HCT116 (cell line): ENCODE data around the gene SLC15A3. TPM values are rescaled to one million over a fixed set of nuclear protein-coding genes. Genes with fewer than 3 reads are reported as not detected.

Experiments used
- ATAC-seq: fragments of 200-7000 bp; cut with Tn5 transposase; 2 replicates; pipeline ENCODE4 v1.9.1; 2020; ENCODE audit warnings: mild to moderate bottlenecking, moderate library complexity
- BruUV-seq: library from RNA; stranded (reverse); fragments of 400-500 nt; replicated peaks from 2 replicates; lab custom pipeline; 2021; lab: Mats Ljungman, UMichigan
- CTCF ChIA-PET: fragments of 300-600 bp; sonication (Branson Sonifier 250); formaldehyde crosslinking; loops from one replicate; lab custom pipeline; 2021; ENCODE audit warnings: antibody characterized with exemption; lab: Charles Lee
- POLR2A ChIA-PET: fragments of 300-600, 350-600 bp; sonication (Branson Sonifier 250); formaldehyde crosslinking; loops from one replicate; lab custom pipeline; 2021; ENCODE audit warnings: antibody characterized with exemption; lab: Charles Lee
- RAD21 ChIA-PET, 2 experiments: fragments of 300-600 bp; sonication (Branson Sonifier 250); formaldehyde crosslinking; loops; one replicate each; lab custom pipeline; 2023; ENCODE audit warnings: low total read pairs in 2 of 2; ENCODE audit not compliant: uncharacterized antibody in 2 of 2, unreplicated experiment in 2 of 2, low non-redundant PET in 1 of 2; lab: Charles Lee
- DNase-seq: peaks from one replicate; pipeline ENCODE4 v3.0.0-alpha.2; 2010; ENCODE audit warnings: low read depth, low spot score
- H2AFZ ChIP-seq: fragments of 200-600 bp; shearing (Covaris generic), sonication (generic); 2 replicates; pipeline ENCODE4 v1.6.1; 2017; ENCODE audit warnings: low read depth, mixed run types, mixed read lengths, antibody characterized with exemption, low read length; ENCODE audit not compliant: poor library complexity, severe bottlenecking
- H3K27ac ChIP-seq: 2 replicates; pipeline ENCODE4 v1.5.1; 2012; ENCODE audit warnings: low read depth, low read length
- H3K27me3 ChIP-seq: fragments of 200-600 bp; sonication (generic); 2 replicates; pipeline ENCODE4 v1.6.1; 2016; ENCODE audit warnings: mixed run types, low read length, mixed read lengths; ENCODE audit not compliant: insufficient read depth
- H3K36me3 ChIP-seq, 2 experiments: fragments of 200-500 bp in 1 of 2; fragments of 200-600 bp in 1 of 2; sonication (Bioruptor generic) in 1 of 2; sonication (generic) in 1 of 2; 2 replicates each; pipeline versions ENCODE4 v1.5.1 to v1.6.1; 2014 to 2016; ENCODE audit warnings: low read length in 2 of 2, inconsistent platforms in 1 of 2, mixed read lengths in 1 of 2, mixed run types in 1 of 2; ENCODE audit not compliant: insufficient read depth in 2 of 2, control insufficient read depth in 1 of 2
- H3K4me1 ChIP-seq, 2 experiments: fragments of 200-600 bp in 1 of 2; sonication (generic) in 1 of 2; 2 replicates each; pipeline versions ENCODE4 v1.5.1 to v1.6.1; 2012 to 2017; ENCODE audit warnings: low read length in 2 of 2, inconsistent platforms in 1 of 2, mild to moderate bottlenecking in 1 of 2, mixed read lengths in 1 of 2, mixed run types in 1 of 2, moderate library complexity in 1 of 2; ENCODE audit not compliant: insufficient read depth in 2 of 2, control insufficient read depth in 1 of 2
- H3K4me2 ChIP-seq: fragments of 200-600 bp; sonication (generic); 2 replicates; pipeline ENCODE4 v1.6.1; 2017; ENCODE audit warnings: mixed run types, low read length, mixed read lengths
- H3K4me3 ChIP-seq, 2 experiments: fragments of 200-600 bp in 1 of 2; sonication (generic) in 1 of 2; replicated peaks in 1 of 2; 2 replicates each; pipeline ENCODE4 v1.5.1; 2011 to 2016; ENCODE audit warnings: low read length in 2 of 2, control low read depth in 1 of 2, low read depth in 1 of 2, mild to moderate bottlenecking in 1 of 2, mixed read lengths in 1 of 2, mixed run types in 1 of 2
- H3K79me2 ChIP-seq: fragments of 200-600 bp; sonication (generic); 2 replicates; pipeline ENCODE4 v1.6.1; 2017; ENCODE audit warnings: mild to moderate bottlenecking, mixed run types, low read length, moderate library complexity, mixed read lengths; ENCODE audit not compliant: insufficient read depth
- H3K9ac ChIP-seq: fragments of 200-600 bp; sonication (generic); 2 replicates; pipeline ENCODE4 v1.6.1; 2016; ENCODE audit warnings: low read length, mixed read lengths
- H3K9me2 ChIP-seq: fragments of 200-600 bp; sonication (generic), shearing (Covaris generic); 2 replicates; pipeline ENCODE4 v1.6.1; 2017; ENCODE audit warnings: mixed run types, mild to moderate bottlenecking, moderate library complexity; ENCODE audit not compliant: insufficient read depth
- H3K9me3 ChIP-seq, 2 experiments: fragments of 200-500 bp in 1 of 2; fragments of 200-600 bp in 1 of 2; sonication (Bioruptor generic) in 1 of 2; sonication (generic) in 1 of 2; 2 replicates each; pipeline ENCODE4 v1.6.1; 2014 to 2017; ENCODE audit warnings: low read length in 2 of 2, mixed read lengths in 2 of 2, inconsistent platforms in 1 of 2, low read depth in 1 of 2, mild to moderate bottlenecking in 1 of 2, mixed run types in 1 of 2, moderate library complexity in 1 of 2; ENCODE audit not compliant: control insufficient read depth in 1 of 2, insufficient read depth in 1 of 2
- H4K20me1 ChIP-seq: fragments of 200-600 bp; sonication (generic), shearing (Covaris generic); 2 replicates; pipeline ENCODE4 v1.6.1; 2017; ENCODE audit warnings: mixed run types, mild to moderate bottlenecking, moderate library complexity; ENCODE audit not compliant: insufficient read depth
- CEBPB ChIP-seq: IDR thresholded peaks from 2 replicates; pipeline ENCODE4 v1.6.1; 2012; ENCODE audit warnings: low read depth
- EGR1 ChIP-seq: IDR thresholded peaks from 2 replicates; pipeline ENCODE4 v1.6.1; 2012; ENCODE audit warnings: low read depth
- EZH2 ChIP-seq: fragments of 200-600 bp; sonication (generic); IDR thresholded peaks from 2 replicates; pipeline ENCODE4 v1.6.1; 2017; ENCODE audit warnings: antibody characterized with exemption, mixed run types
- JUND ChIP-seq: IDR thresholded peaks from 2 replicates; pipeline ENCODE4 v1.6.1; 2012
- RAD21 ChIP-seq: IDR thresholded peaks from 2 replicates; pipeline ENCODE4 v1.6.1; 2012; ENCODE audit warnings: low read depth, mild to moderate bottlenecking
- REST ChIP-seq: IDR thresholded peaks from 2 replicates; pipeline ENCODE4 v1.6.1; 2012; ENCODE audit warnings: low read depth
- SP1 ChIP-seq: IDR thresholded peaks from 2 replicates; pipeline ENCODE4 v1.6.1; 2012; ENCODE audit warnings: low read depth
- SRF ChIP-seq: IDR thresholded peaks from 2 replicates; pipeline ENCODE4 v1.6.1; 2012; ENCODE audit warnings: low read depth
- TCF7L2 ChIP-seq: IDR thresholded peaks from 2 replicates; pipeline ENCODE4 v1.7.0; 2011; ENCODE audit warnings: borderline replicate concordance, inconsistent platforms; ENCODE audit not compliant: insufficient read depth, insufficient read length; ENCODE audit errors: extremely low read depth
- YY1 ChIP-seq: IDR thresholded peaks from 2 replicates; pipeline ENCODE4 v1.6.1; 2011; ENCODE audit warnings: low read length, low read depth, moderate library complexity, mild to moderate bottlenecking; ENCODE audit not compliant: insufficient replicate concordance; ENCODE audit errors: extremely low read depth
- ZNF274 ChIP-seq: fragments of 200-500 bp; sonication (Bioruptor generic); IDR thresholded peaks from 2 replicates; pipeline ENCODE4 v1.6.1; 2014; ENCODE audit warnings: mild to moderate bottlenecking, low read depth, low read length, inconsistent platforms
- intact Hi-C: fragments of 100-400 bp; cut with micrococcal nuclease; formaldehyde crosslinking; loops from 2 replicates; pipeline ENCODE4 v1.10.0; 2022
- total RNA-seq: library from RNA; stranded (reverse); gene quantifications from one replicate; pipeline ENCODE4 v1.2.1, GENCODE V29; 2021; ENCODE audit not compliant: unreplicated experiment

Gene SLC15A3
- total RNA-seq, 1 experiment from 2014 or later, result not detected

DNA sequence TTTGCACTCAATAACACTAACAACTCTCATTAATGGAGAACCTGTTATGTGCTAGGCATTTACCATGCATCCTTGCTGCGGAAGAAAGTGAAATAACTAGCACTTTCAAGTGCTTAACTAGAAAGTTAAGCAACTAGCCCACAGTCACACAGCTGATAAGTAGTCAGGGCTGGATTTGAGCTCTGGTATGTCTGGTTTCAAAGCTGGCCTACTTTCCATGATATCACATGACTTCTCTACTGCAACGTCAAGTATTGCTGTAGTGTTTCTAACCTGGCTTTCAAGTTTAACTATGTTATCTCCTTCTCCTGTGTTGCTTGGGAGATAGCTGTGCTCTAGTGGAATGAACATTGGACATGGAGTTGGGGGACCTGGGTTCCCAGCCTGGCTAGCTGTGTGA lies 12.1 kb downstream of the SLC15A3 start:
- TF ChIP-seq EGR1 (no peak), EZH2 (no peak), REST (no peak), RAD21 (no peak), YY1 (no peak), SRF (no peak), ZNF274 (no peak), JUND (no peak), SP1 (no peak), CEBPB (no peak), TCF7L2 (no peak)
- Histone ChIP-seq H3K4me2 (no peak overlapping the region), H3K9me2 (no peaks in the 10 kb centered on the region), H3K27ac (no peak overlapping the region), H3K9ac (no peak overlapping the region), H3K27me3 (0 out of 2 replicates have a peak, but pooled peaks cover 11% of the 10 kb centered on the region), H2AFZ (no peak overlapping the region), H4K20me1 (no peaks in the 10 kb centered on the region), H3K36me3 (no peaks in the 10 kb centered on the region; a peak in 1 of 4 replicates), H3K4me1 (no peaks in the 10 kb centered on the region), H3K9me3 (no peaks in the 10 kb centered on the region), H3K79me2 (no peaks in the 10 kb centered on the region), H3K4me3 (no peak overlapping the region)
- ChIA-PET CTCF (no interaction called here), RAD21 (no interaction called here), POLR2A (no interaction called here)
- no TSS peak for BruUV-seq
- ATAC-seq (no peak), DNase-seq (no peak)
- intact Hi-C loops, result no loop called here
